ENCODE results near the gene SKA3.

SKA3 gene

DNA sequence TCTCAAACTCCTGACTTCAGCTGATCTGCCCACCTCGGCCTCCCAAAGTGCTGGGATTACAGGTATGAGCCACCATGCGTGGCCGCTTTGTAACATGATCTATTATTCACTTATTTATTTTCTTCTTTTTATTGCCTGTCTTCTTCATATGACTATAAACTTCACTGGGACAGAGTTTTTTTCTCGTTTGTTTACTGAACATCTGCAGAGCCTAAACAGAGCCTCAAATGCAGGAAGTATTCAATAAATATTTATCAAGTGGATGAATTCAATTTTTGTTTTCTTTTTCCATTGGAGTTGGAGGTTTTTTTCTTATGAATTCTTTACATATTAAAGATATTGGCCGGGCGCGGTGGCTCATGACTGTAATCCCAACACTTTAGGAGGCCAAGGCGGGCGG, 54.7 kb downstream of the SKA3 start:
- Histone ChIP-seq H3K9me2 (replicated peaks; ENCODE audit: control insufficient read depth, low read length) (no peaks in the 10 kb centered on the region), H3F3A (ENCODE audit: control insufficient read depth, insufficient read depth) (no peaks in the 10 kb centered on the region), H3K36me3 (ENCODE audit: control insufficient read depth, low read length) (no peaks in the 10 kb centered on the region), H3K4me1 (ENCODE audit: control insufficient read depth, low read length) (no peaks in the 10 kb centered on the region; the same call in 1 of the 2 replicates), H3K27me3 (ENCODE audit: control insufficient read depth, low read length) (peaks cover 4% of the 10 kb centered on the region; the same call in 1 of the 2 replicates), H3K9me3 (ENCODE audit: control insufficient read depth, insufficient read depth, low read length) (no peaks in the 10 kb centered on the region), H3K27ac (ENCODE audit: low read depth, low read length) (no peak overlapping the region), H3K79me2 (ENCODE audit: control insufficient read depth, low read length) (no peaks in the 10 kb centered on the region), H3K4me2 (ENCODE audit: low read length) (no peak overlapping the region), H3K4me3 (ENCODE audit: low read length) (no peak overlapping the region), H4K20me1 (ENCODE audit: control insufficient read depth, insufficient read depth, low read depth, low read length) (no peaks in the 10 kb centered on the region)
- no peak for TF ChIP-seq EZH2phosphoT487 (IDR thresholded peaks at IDR 0.05; ENCODE audit: borderline replicate concordance, low read length)
- TF ChIP-seq, protein P1, sequence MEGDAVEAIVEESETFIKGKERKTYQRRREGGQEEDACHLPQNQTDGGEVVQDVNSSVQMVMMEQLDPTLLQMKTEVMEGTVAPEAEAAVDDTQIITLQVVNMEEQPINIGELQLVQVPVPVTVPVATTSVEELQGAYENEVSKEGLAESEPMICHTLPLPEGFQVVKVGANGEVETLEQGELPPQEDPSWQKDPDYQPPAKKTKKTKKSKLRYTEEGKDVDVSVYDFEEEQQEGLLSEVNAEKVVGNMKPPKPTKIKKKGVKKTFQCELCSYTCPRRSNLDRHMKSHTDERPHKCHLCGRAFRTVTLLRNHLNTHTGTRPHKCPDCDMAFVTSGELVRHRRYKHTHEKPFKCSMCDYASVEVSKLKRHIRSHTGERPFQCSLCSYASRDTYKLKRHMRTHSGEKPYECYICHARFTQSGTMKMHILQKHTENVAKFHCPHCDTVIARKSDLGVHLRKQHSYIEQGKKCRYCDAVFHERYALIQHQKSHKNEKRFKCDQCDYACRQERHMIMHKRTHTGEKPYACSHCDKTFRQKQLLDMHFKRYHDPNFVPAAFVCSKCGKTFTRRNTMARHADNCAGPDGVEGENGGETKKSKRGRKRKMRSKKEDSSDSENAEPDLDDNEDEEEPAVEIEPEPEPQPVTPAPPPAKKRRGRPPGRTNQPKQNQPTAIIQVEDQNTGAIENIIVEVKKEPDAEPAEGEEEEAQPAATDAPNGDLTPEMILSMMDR (IDR thresholded peaks at IDR 0.05; ENCODE audit: low read depth, low read length, poor library complexity, severe bottlenecking): no peak

DNA sequence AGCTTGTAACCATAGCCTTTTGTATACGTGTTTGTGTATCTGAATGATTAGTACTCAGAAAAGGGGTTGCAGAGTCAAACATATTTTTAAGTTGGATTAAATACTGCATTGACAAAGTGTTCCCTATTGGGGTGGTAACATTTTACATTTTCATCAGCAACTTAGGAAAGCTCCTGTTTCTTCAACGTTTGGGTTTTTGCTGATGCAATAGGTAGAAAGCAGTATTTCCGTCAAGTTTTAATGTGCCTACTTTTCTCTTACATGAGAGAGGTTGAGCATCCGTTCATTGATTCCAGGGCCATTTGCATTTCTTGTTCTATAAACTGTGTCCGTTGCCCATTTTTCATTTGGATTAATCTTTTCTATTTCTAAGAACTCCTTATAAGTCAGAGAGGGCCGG, 56.2 kb downstream of the SKA3 start:
- Histone ChIP-seq H3K36me3 (ENCODE audit: control insufficient read depth, low read length) (no peaks in the 10 kb centered on the region), H3K4me2 (ENCODE audit: low read length) (no peak overlapping the region)

DNA sequence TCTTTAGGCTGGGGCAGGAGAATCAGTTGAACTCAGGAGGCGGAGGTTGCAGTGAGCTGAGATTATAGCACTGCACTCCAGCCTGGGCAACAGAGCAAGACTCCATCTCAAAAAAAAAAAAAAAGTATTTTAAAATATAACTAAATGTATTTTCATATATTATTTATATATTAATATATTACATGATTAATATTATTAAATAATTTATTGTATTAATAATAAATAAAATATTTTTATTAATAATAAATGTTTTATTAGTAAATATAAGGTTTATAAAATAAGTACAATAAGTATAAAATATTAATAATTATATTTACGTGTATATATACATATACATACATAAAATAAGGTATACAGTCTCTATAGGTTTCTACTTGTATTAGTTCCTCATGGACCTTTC, 56.8 kb downstream of the SKA3 start:
- no peaks in the 10 kb centered on the region for H3K79me2 ChIP-seq (ENCODE audit: control insufficient read depth, low read length)
- H3K27me3 ChIP-seq (ENCODE audit: control insufficient read depth, low read length): peaks cover 4% of the 10 kb centered on the region; the same call in 1 of the 2 replicates
- H4K20me1 ChIP-seq (ENCODE audit: control insufficient read depth, insufficient read depth, low read depth, low read length): no peaks in the 10 kb centered on the region
- TF ChIP-seq, protein P1 (IDR thresholded peaks at IDR 0.05; ENCODE audit: low read depth, low read length, poor library complexity, severe bottlenecking): no peak
- no peak for TF ChIP-seq EZH2phosphoT487 (IDR thresholded peaks at IDR 0.05; ENCODE audit: borderline replicate concordance, low read length)
- no peaks in the 10 kb centered on the region for H3K36me3 ChIP-seq (ENCODE audit: control insufficient read depth, low read length)
- no peak overlapping the region for H3K4me3 ChIP-seq (ENCODE audit: low read length)
- no peaks in the 10 kb centered on the region for H3K9me3 ChIP-seq (ENCODE audit: control insufficient read depth, insufficient read depth, low read length)
- H3K4me2 ChIP-seq (ENCODE audit: low read length): no peak overlapping the region
- no peaks in the 10 kb centered on the region for H3K9me2 ChIP-seq (replicated peaks; ENCODE audit: control insufficient read depth, low read length)
- H3K27ac ChIP-seq (ENCODE audit: low read depth, low read length): no peak overlapping the region
- no peaks in the 10 kb centered on the region for H3F3A ChIP-seq (ENCODE audit: control insufficient read depth, insufficient read depth)
- no peaks in the 10 kb centered on the region for H3K4me1 ChIP-seq (ENCODE audit: control insufficient read depth, low read length)

More for the DNA sequence above, 56.2 kb downstream of the SKA3 start:
- Histone ChIP-seq H4K20me1 (ENCODE audit: control insufficient read depth, insufficient read depth, low read depth, low read length) (no peaks in the 10 kb centered on the region), H3K9me3 (ENCODE audit: control insufficient read depth, insufficient read depth, low read length) (no peaks in the 10 kb centered on the region), H3K79me2 (ENCODE audit: control insufficient read depth, low read length) (no peaks in the 10 kb centered on the region), H3K27me3 (ENCODE audit: control insufficient read depth, low read length) (peaks cover 4% of the 10 kb centered on the region; the same call in 1 of the 2 replicates), H3K4me1 (ENCODE audit: control insufficient read depth, low read length) (no peaks in the 10 kb centered on the region; the same call in 1 of the 2 replicates), H3K9me2 (replicated peaks; ENCODE audit: control insufficient read depth, low read length) (no peaks in the 10 kb centered on the region), H3K4me3 (ENCODE audit: low read length) (no peak overlapping the region), H3F3A (ENCODE audit: control insufficient read depth, insufficient read depth) (no peaks in the 10 kb centered on the region), H3K27ac (ENCODE audit: low read depth, low read length) (no peak overlapping the region)
- TF ChIP-seq, protein P1 (IDR thresholded peaks at IDR 0.05; ENCODE audit: low read depth, low read length, poor library complexity, severe bottlenecking): no peak
- TF ChIP-seq EZH2phosphoT487 (IDR thresholded peaks at IDR 0.05; ENCODE audit: borderline replicate concordance, low read length): no peak

Measured in DOHH2 (cell line).